Smooth muscle cell (in vitro differentiated cells): ENCODE results near the gene MUSTN1. TPM values are rescaled to one million over a fixed set of nuclear protein-coding genes. Genes with fewer than 3 reads are reported as not detected.

Experiments used
- DNase-seq: peaks from one replicate; lab custom pipeline; 2025; ENCODE audit not compliant: unreplicated experiment; lab: John Stamatoyannopoulos, UW
- H2AFZ ChIP-seq: fragments of 200-600 bp; sonication (generic); 2 replicates; pipeline ENCODE4 v1.6.0; 2016; ENCODE audit warnings: antibody characterized with exemption, low read depth, mild to moderate bottlenecking
- H3F3A ChIP-seq: fragments of 200-600 bp; sonication (generic); 2 replicates; pipeline ENCODE4 v1.6.0; 2017; ENCODE audit warnings: antibody characterized with exemption, low read depth
- H3K27ac ChIP-seq: fragments of 200-600 bp; sonication (generic); 2 replicates; pipeline ENCODE4 v1.5.1; 2016; ENCODE audit warnings: low read depth, mild to moderate bottlenecking
- H3K27me3 ChIP-seq: fragments of 200-600 bp; sonication (generic); 2 replicates; pipeline ENCODE4 v1.6.1; 2016; ENCODE audit warnings: low read depth, mild to moderate bottlenecking
- H3K36me3 ChIP-seq: fragments of 200-600 bp; sonication (generic); 2 replicates; pipeline ENCODE4 v1.5.1; 2016; ENCODE audit warnings: low read depth
- H3K4me1 ChIP-seq: fragments of 200-600 bp; sonication (generic); 2 replicates; pipeline ENCODE4 v1.5.1; 2016; ENCODE audit warnings: low read depth
- H3K4me2 ChIP-seq: fragments of 200-600 bp; sonication (generic); 2 replicates; pipeline ENCODE4 v1.6.0; 2016; ENCODE audit warnings: mild to moderate bottlenecking
- H3K4me3 ChIP-seq: fragments of 200-600 bp; sonication (generic); 2 replicates; pipeline ENCODE4 v1.5.1; 2016; ENCODE audit warnings: mild to moderate bottlenecking
- H3K79me2 ChIP-seq: fragments of 200-600 bp; sonication (generic); 2 replicates; pipeline ENCODE4 v1.6.0; 2016; ENCODE audit warnings: low read depth, mild to moderate bottlenecking
- H3K9ac ChIP-seq: fragments of 200-600 bp; sonication (generic); 2 replicates; pipeline ENCODE4 v1.6.0; 2016; ENCODE audit warnings: low read depth
- H3K9me3 ChIP-seq: fragments of 200-600 bp; sonication (generic); replicated peaks from 2 replicates; pipeline ENCODE4 v1.5.1; 2016; ENCODE audit warnings: low read depth
- H4K20me1 ChIP-seq: fragments of 200-600 bp; sonication (generic); 2 replicates; pipeline ENCODE4 v1.6.0; 2016; ENCODE audit warnings: low read depth
- CTCF ChIP-seq: fragments of 200-600 bp; sonication (generic); IDR thresholded peaks from 2 replicates; pipeline ENCODE4 v1.5.1; 2017; ENCODE audit warnings: borderline replicate concordance, mild to moderate bottlenecking, antibody characterized with exemption; ENCODE audit not compliant: insufficient read depth, poor library complexity, severe bottlenecking
- WGBS: methylation state at CpG from one replicate; pipeline ENCODE4 v1.1.7; 2016; ENCODE audit warnings: low lambda C conversion rate; 5-methylcytosine and 5-hydroxymethylcytosine counted together
- polyA plus RNA-seq: library from polyadenylated mRNA; unstranded; fragments of >200 nt; fragmentation: Nextera tagmentation; extraction: Ambion mirVana; gene quantifications from 2 replicates; pipeline ENCODE4 v1.2.1, GENCODE V29; 2016
- total RNA-seq: library from RNA; depleted of rRNA; stranded (reverse); fragments of >200 nt; gene quantifications from 2 replicates; pipeline ENCODE4 v1.2.3, GENCODE V29; 2014

MUSTN1 gene
- total and polyA plus RNA-seq, 2 experiments from 2014 or later = 0.30 to 2.2 TPM

- Histone ChIP-seq H2AFZ (no peak overlapping the region), H3K4me3 (no peak overlapping the region), H3K79me2 (no peaks in the 10 kb centered on the region), H3K4me2 (no peak overlapping the region), H3F3A (no peaks in the 10 kb centered on the region), H3K9me3 (no peaks in the 10 kb centered on the region), H3K27ac (no peak overlapping the region), H3K27me3 (no peaks in the 10 kb centered on the region), H3K4me1 (no peaks in the 10 kb centered on the region), H3K36me3 (no peaks in the 10 kb centered on the region), H4K20me1 (no peaks in the 10 kb centered on the region), H3K9ac (no peak overlapping the region)
- no peak for DNase-seq
- no peak for TF ChIP-seq CTCF
- 96% methylated on average over 8 of the region's 8 CpGs for WGBS
These were observed 3.9 kb upstream of the MUSTN1 start for GRCh38 chr3:52838561-52839267.

DNA sequence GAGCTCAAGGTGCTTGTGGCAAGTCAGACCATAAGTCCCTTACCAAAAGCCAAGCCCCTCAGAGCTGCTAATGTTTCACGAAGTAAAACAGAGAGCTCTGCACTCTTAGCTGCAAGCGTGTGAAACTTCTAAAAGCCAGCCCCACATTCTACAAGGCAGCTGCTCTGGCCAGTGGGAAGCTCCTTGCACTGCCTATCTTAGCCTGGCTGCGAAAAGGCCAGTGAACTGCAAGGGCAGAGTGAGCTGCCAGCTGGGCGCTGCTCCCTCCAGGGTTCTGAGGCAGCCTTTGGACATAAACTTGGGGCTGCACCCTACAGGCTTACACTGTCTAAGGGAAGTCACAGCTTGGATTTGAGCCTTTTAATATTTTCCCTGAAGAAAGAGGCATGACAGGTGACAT is 2.2 kb upstream of the MUSTN1 start:
- WGBS = 98% methylated on average over 4 of the region's 4 CpGs
- no peaks in the 10 kb centered on the region for H4K20me1 ChIP-seq
- H2AFZ ChIP-seq = no peak overlapping the region
- H3F3A ChIP-seq = no peaks in the 10 kb centered on the region
- no peak for DNase-seq
- no peak for TF ChIP-seq CTCF
- H3K79me2 ChIP-seq = no peaks in the 10 kb centered on the region
- no peaks in the 10 kb centered on the region for H3K9me3 ChIP-seq
- H3K9ac ChIP-seq = no peak overlapping the region
- H3K4me3 ChIP-seq = no peak overlapping the region
- no peak overlapping the region for H3K27ac ChIP-seq
- H3K27me3 ChIP-seq = no peaks in the 10 kb centered on the region
- no peaks in the 10 kb centered on the region for H3K36me3 ChIP-seq
- no peaks in the 10 kb centered on the region for H3K4me1 ChIP-seq
- no peak overlapping the region for H3K4me2 ChIP-seq

- Histone ChIP-seq H3F3A (no peaks in the 10 kb centered on the region), H2AFZ (no peak overlapping the region), H3K27ac (no peak overlapping the region), H3K9ac (no peak overlapping the region), H4K20me1 (no peaks in the 10 kb centered on the region), H3K79me2 (no peaks in the 10 kb centered on the region), H3K36me3 (no peaks in the 10 kb centered on the region), H3K4me3 (no peak overlapping the region), H3K4me2 (no peak overlapping the region), H3K9me3 (no peaks in the 10 kb centered on the region), H3K27me3 (no peaks in the 10 kb centered on the region), H3K4me1 (no peaks in the 10 kb centered on the region)
- TF ChIP-seq CTCF = no peak
- WGBS = 95% methylated on average over 5 of the region's 5 CpGs
- no peak for DNase-seq
These were observed 1.6 kb upstream of the MUSTN1 start for GRCh38 chr3:52836471-52836845.
